ENCODE results near the gene TBRG4. TPM values are rescaled to one million over a fixed set of nuclear protein-coding genes. Genes with fewer than 3 reads are reported as not detected.

The TBRG4 gene
- total RNA-seq, 1 experiment from 2014 or later: 127 TPM

DNA sequence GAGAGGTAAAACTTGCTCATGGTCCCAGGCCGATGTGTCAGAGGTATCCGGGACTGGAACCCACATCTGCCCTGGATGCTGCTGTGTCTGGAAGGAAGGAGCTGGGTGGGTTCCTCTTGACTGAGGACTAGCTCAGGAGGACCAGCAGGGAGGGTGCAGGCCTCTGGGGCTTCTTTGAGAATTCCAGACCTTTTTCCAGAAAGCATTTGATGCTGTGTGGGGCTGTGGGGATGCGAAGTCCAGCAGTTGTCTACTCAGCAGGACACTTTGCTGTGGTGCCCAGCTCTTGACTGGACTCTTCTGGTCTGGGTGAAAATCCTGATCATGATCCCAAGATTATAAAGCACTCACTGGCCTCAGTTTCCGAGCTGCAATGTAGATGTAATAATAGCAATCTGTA lies 47.8 kb upstream of the TBRG4 start:
- no peak overlapping the region for H2AFZ ChIP-seq (ENCODE audit: low read length)

More for the DNA sequence above, 47.8 kb upstream of the TBRG4 start:
- Histone ChIP-seq H3K18ac (ENCODE audit: insufficient read length, low read depth, low read length) (no peak overlapping the region), H3T11ph (ENCODE audit: low read length) (no peak overlapping the region), H3K14ac (ENCODE audit: insufficient read depth, low read length) (no peak overlapping the region), H3K56ac (ENCODE audit: insufficient read length, low read depth, low read length) (no peak overlapping the region), H4K8ac (replicated peaks; ENCODE audit: insufficient read length, low read depth, low read length) (no peak overlapping the region), H3K4ac (ENCODE audit: low read depth, low read length) (no peak overlapping the region), H2BK12ac (ENCODE audit: insufficient read length, low read depth, low read length) (no peak overlapping the region), H2BK15ac (ENCODE audit: low read depth, low read length) (no peak overlapping the region), H3K23ac (ENCODE audit: insufficient read length, low read depth, low read length) (no peak overlapping the region), H3K4me1 (ENCODE audit: insufficient read depth, low read length) (no peaks in the 10 kb centered on the region), H3K9ac (ENCODE audit: extremely low read depth, insufficient read length, low read length) (no peak overlapping the region), H3K27ac (ENCODE audit: insufficient read length, low read depth, low read length) (no peak overlapping the region), H3K79me2 (ENCODE audit: insufficient read depth, low read length) (no peaks in the 10 kb centered on the region), H3K9me3 (ENCODE audit: control insufficient read depth, low read depth, low read length) (no peaks in the 10 kb centered on the region), H4K5ac (ENCODE audit: insufficient read length, low read depth, low read length) (no peak overlapping the region), H4K91ac (ENCODE audit: insufficient read length, low read depth, low read length) (no peak overlapping the region), H2AK5ac (ENCODE audit: insufficient read length, low read length) (no peak overlapping the region), H4K20me1 (ENCODE audit: control insufficient read depth, insufficient read depth, insufficient read length) (no peaks in the 10 kb centered on the region), H3K27me3 (ENCODE audit: insufficient read depth, low read length) (peaks cover 10% of the 10 kb centered on the region; the same call in 1 of the 2 replicates), H3K4me2 (ENCODE audit: insufficient read depth, insufficient read length, low read length) (no peak overlapping the region), H3K79me1 (ENCODE audit: insufficient read depth, low read depth, low read length, poor library complexity, severe bottlenecking) (no peaks in the 10 kb centered on the region), H3K23me2 (ENCODE audit: insufficient read length, low read depth, low read length, poor library complexity, severe bottlenecking) (peaks cover 2% of the 10 kb centered on the region), H2BK120ac (ENCODE audit: low read depth, low read length, poor library complexity, severe bottlenecking) (no peak overlapping the region), H2BK5ac (ENCODE audit: insufficient read length, low read length) (no peak overlapping the region), H2BK20ac (ENCODE audit: low read depth, low read length, poor library complexity, severe bottlenecking) (no peak overlapping the region)
- H3K4me1 Mint-ChIP-seq: peaks cover 15 to 16% of the 10 kb centered on the region in 2 experiments
- H3K36me3 Mint-ChIP-seq (ENCODE audit: insufficient read depth in 1 of 3, low read depth in 3 of 3): no peaks in the 10 kb centered on the region; a peak in 1 of 7 replicates
- TF ChIP-seq, protein P1, sequence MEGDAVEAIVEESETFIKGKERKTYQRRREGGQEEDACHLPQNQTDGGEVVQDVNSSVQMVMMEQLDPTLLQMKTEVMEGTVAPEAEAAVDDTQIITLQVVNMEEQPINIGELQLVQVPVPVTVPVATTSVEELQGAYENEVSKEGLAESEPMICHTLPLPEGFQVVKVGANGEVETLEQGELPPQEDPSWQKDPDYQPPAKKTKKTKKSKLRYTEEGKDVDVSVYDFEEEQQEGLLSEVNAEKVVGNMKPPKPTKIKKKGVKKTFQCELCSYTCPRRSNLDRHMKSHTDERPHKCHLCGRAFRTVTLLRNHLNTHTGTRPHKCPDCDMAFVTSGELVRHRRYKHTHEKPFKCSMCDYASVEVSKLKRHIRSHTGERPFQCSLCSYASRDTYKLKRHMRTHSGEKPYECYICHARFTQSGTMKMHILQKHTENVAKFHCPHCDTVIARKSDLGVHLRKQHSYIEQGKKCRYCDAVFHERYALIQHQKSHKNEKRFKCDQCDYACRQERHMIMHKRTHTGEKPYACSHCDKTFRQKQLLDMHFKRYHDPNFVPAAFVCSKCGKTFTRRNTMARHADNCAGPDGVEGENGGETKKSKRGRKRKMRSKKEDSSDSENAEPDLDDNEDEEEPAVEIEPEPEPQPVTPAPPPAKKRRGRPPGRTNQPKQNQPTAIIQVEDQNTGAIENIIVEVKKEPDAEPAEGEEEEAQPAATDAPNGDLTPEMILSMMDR (conservative IDR thresholded peaks at IDR 0.05): no peak
- no peaks in the 10 kb centered on the region; a peak in 1 of 5 replicates for H3K9me3 Mint-ChIP-seq
- H3K27ac Mint-ChIP-seq: no peak overlapping the region
- no CpG with 5 or more reads among the region's 4 CpGs for WGBS (ENCODE audit: extremely low coverage, insufficient read length, low lambda C conversion rate)
- H3K4me3 Mint-ChIP-seq: peak overlapping the region in 1 of 2 experiments; percentile 26; a peak in 2 of 5 replicates
- H3K27me3 Mint-ChIP-seq (ENCODE audit: low read depth): peaks cover 45% of the 10 kb centered on the region
- DNase-seq: no peak

All from H9 (cell line).